Measurements from ENCODE around the gene OGFOD3.
"Not testable (repeated sequence)": the region's sequence is repeated elsewhere in the genome, so short reads cannot be mapped to it uniquely, and the experiment has no call there.

The OGFOD3 gene, protein sequence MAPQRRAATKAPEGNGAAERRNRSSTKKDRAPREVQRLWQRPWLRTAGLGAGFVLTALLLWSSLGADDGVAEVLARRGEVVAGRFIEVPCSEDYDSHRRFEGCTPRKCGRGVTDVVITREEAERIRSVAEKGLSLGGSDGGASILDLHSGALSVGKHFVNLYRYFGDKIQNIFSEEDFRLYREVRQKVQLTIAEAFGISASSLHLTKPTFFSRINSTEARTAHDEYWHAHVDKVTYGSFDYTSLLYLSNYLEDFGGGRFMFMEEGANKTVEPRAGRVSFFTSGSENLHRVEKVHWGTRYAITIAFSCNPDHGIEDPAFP

DNA sequence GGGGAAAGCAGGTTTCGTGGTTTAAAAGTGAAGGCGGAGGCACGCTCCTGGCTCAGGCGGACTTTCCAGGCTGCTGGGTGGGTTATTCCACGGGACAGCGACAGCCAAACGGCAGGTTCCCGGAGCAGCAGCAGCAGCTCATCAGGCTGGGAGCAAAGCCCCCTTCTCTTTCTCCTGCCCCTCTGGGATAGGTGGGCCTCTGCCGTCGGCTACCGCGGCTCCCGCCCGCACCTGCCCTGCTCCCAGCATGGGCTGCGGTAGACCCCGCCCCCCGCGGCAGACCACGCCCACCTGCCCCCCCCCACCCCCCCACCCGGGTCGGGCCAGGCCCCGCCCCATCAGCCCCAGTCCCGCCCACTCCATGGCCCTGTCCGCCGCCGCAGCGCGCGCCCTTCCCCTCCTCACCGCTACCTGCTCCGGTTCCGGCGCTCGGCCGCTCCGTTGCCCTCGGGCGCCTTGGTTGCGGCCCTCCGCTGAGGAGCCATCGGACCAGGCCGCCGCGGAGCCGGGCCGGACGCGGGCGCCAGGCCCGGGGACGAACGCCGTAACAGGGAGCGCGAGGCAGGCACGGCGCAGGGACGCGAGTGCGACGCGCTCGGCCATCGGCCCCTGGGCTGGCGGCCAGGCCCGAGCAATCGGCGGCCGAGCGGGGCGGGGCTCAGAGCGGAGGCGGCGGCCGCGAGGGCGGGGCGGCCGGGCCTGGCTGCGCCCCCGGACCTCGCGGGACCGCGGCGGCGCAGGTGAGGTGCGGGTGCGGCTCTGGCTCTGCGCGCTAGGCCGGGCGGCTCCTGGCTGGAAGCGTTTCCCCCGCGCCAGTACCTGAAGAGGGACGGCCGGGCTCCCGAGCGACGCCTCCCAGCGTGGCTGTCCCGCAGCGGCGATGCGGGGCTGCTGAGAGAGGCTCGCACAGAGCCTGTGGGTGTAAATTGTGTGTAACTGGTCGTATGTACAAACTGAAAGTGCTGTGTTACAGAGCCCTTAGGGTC is at the start of gene OGFOD3, which contains the start of gene HEXD:
Gene OGFOD3, minus strand, starts transcription at position 586 of the 986 bp plus-strand sequence. Its CDS starts 101 bp downstream, at position 485.
Gene HEXD, plus strand, starts transcription at position 347 of the 986 bp plus-strand sequence. CDS start 1,453 bp downstream, outside the sequence.
- DNase-seq (ENCODE audit: low spot score), result peak; percentile 82

DNA sequence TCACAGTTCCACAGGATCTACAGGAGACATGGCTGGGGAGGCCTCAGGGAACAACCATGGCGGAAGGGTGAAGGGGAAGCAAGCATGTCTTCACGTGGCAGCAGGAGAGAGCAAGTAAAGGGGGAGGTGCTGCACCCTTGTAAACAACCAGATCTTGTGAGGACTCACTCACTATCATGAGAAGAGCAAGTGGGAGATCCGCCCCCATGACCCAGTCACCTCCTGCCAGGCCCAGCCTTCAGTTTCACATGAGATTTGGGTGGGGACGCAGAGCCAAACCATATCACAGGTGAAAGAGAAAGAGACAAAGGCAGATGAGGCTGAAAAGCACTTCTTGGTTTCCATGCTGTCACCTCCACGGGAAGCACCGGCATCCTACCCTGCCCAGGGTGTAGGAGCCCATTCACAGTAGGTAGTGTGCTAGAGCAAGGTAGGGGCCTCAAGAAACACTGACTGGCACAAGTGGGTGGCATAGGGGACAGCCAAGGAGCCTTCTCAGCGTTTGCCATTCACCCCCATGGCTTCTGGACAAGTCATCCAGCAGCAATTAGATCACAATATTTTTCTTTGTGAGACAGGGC is 46.7 kb upstream of the OGFOD3 start:
- DNase-seq (ENCODE audit: low spot score), result no peak

DNA sequence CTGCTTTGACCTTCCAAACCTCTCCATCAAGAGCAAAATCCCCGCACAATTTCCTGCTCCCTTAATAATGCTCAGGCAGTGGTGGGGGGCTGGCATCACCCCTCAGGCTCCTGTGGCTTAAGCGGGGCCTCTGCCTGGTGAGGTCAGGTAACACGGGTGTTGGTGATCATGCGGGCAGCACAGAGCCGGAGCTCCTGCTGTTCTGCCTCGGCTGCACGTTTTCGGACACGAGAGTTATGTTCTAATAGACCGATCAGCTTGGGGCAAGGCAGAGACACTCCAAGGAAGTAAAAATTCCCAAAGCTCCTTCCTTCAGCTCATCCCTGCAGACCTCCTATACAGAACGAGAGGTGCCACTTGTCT is 46.2 kb upstream of the OGFOD3 start:
- no peak for DNase-seq (ENCODE audit: low spot score)

DNA sequence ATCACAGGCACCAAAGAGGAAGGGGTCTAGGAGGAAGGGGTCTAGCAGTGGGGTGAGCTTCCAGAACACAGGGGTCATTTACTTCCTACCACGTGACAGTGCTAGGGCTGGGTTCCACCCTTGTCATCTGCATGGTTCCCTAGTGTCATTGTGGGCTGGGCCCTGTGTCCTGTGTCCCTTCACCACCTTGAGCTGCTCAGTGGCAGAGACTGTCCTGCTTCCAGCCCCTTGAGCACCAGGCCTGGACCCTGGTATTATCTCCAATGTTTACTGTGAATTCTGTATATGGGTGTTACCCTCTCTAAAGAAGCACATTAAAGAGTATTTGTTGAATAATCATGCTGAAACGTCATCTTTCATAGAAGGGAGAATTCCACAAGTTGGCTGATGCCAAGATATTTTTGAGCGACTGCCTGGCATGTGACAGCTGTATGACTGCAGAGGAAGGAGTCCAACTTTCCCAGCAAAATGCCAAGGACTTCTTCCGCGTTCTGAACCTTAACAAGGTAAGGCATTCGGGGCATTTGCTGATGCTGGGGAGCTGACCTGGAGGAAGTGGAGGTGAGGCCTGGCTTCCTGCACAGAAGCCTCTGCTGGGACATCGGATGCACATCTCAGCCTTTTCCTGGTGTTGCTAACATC is 45.7 kb upstream of the OGFOD3 start:
- no peak for DNase-seq (ENCODE audit: low spot score)

DNA sequence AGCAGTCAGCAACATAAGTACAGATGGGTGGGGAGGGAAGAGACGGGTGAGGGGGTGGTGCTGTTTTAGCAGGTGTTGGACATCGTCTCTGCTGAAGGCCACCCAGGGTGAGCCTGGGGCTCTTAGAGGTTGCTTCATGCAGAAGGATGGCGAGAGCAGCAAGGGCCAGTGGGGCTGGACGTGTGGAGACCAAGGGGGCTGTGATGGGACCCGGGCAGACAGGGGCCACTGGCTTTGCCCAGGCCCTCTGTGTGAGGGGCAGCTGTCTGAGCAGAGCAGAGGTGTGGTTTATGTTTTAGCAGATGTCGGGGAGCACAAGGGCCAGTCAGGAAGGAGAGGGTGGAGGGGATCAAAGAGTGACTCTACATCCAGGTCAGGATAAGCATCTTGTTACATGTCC is 45.0 kb upstream of the OGFOD3 start:
- DNase-seq (ENCODE audit: low spot score), result no peak

DNA sequence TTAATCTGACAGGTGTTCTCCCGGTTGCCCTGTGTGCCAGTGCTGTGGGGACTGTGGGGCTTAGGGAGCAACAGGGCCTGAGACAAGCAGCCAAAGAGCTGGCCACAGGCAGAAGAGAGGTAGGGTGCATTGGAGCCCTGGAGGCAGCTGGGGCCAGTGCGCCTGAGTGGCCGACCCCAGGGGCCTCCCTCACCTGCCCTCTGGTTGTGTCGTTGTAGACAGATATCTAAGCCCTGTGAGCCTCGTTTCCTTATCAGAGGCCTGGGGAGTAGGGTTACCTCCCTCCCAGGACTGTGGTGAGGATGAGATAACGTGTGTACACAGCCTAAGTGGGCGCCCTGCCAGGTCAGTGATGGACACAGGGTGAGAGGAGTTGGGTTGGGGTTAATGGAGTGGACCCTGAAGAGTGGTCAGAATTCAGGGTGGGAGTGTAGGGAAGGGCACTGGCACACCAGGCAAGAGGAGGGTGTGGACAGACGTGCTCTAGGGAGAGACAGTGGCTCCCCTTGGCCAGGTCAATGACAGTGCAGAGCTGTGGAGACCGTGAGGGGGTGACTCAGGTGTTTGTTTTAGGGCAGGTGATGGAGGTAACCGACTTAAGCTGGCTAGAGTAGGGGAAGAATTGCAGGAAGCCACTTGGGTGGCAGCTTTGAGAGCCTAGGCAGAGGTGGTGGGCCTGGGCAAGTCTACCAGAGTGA is 43.6 kb upstream of the OGFOD3 start:
- no peak for DNase-seq (ENCODE audit: low spot score)

DNA sequence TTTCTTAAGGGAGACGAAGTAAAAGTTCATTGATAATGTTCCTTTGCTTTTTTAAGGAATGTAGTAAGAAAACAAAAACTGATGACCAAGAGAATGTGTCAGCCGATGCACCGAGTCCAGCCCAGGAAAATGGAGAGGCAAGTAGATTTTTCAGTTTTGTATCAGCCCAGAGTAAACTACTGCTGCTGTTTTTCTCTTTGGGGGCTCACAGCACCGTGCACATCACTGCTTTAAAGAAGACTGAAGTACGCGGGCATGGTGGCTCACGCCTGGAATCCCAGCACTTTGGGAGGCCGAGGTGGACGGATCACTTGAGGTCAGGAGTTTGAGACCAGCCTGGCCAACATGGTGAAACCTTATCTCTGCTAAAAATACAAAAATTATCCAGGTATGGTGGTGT is 41.5 kb upstream of the OGFOD3 start:
- not testable (repeated sequence) for DNase-seq (ENCODE audit: low spot score)

DNA sequence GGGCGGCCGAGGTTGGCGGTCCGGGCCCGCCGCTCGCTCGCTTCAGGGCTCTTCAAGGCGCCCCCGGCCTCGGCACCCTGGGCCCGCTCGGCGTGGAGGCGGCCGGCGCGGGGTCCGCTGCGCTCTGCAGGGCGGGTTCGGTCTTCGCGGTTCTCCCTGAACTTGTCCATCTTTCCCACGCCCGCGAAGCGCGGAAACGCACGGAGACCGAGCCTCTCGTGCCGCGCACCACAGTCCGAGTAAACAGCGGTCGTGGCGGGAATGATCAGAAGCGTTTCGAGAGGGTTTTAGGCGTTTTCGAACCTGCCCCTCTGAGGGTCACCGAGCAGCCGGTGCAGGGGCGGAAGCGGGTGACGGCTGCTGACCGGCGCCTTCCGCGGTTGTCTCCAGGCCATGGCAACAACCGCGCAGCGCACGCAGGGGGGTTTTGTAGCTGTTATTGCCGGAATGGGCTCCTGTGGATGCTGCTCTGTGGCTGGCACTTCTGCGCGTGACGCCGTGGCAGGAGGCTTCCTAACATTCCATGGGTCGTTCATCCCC is 40.6 kb upstream of the OGFOD3 start:
- no peak for DNase-seq (ENCODE audit: low spot score)

DNA sequence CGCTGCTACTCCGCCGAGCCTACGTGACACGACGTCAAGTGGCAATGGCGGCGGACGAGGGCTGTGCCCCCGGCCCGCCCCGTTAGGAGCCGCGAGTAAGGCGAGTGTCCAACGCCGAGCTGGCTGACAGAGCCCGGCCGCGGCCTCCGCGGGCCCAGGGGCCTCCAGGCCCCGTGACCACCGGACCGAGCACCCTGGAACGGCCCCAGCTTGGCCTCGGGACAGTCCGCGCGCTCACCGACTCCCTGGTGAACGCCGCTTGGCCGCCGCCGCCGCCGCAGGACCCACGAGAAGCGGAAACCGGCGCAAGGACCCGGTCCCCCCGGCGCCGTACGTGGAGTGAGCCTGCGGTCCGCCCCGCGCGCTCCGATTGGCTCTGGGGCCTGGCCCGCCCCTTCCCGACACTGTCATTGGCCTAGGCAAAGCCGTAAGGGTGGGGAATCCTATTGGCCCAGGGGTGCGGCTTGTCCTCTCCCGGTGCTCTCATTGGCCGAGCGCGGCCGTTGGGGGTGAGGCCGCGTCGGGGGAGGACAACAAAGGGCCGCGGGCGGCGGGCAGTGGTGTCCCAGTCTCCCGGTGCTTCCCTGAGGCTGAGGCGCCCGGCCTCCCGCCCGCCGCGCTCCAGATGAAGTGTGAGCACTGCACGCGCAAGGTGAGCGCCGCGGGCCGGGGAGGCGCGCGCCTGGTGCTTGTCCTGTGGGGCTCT is 39.9 kb upstream of the OGFOD3 start, which contains the start of gene NARF:
Gene NARF, plus strand, starts transcription at position 563 of the 706 bp plus-strand sequence. Its CDS starts 63 bp downstream, at position 626.
- DNase-seq (ENCODE audit: low spot score), result peak; percentile 98

DNA sequence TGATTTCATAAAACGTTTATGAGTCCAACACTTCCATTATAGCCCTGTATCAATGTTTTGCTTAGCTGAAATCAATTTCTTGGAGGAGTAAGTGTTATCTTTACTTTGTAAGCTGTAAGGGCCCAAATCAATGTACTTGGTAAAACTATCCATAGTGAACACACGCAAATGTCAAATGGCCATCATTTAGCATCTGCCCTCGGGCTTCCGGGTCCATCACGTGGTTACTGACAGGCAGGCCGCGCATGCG is 39.5 kb upstream of the OGFOD3 start:
- DNase-seq (ENCODE audit: low spot score), result no peak

DNA sequence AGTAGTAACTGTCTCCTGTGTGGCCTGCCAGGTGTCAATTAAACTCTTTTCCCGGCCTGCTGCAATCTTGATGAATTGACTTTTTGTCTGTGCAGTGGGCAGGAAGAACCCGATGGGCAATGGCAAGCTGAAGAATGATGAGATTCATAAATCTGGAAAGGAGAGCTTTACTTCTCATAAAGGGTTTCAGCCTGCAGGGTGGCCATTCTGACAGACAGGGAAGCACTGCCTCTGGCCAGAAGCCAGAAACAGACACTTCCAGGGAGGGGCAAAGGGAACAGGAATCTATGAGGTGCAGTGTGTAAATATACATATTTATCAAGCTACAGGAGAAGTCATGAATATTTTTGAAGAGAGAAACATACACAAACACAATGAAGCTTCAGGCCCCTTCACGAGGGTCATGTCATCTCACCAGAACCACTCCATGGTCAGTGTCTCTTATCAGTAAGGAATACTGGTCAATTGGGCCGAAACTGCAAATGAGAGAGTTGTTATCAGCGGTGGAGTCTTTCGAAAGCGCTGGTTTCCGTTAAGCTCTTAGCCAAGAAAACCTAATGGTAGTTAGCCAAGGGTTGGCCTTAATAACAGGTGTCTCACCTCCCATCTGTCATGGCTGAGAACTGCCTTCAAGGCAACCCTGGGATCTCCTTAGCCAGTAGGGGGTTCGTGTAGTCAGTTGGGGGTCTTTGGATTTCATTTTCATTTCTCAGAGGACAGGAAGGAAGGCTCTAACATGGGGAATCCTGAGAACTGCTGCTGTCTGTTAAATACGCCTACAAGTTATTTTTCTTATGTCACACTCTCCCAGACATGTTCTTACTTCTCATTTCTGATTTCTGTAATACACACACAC is 38.9 kb upstream of the OGFOD3 start:
- DNase-seq (ENCODE audit: low spot score), result no peak

DNA sequence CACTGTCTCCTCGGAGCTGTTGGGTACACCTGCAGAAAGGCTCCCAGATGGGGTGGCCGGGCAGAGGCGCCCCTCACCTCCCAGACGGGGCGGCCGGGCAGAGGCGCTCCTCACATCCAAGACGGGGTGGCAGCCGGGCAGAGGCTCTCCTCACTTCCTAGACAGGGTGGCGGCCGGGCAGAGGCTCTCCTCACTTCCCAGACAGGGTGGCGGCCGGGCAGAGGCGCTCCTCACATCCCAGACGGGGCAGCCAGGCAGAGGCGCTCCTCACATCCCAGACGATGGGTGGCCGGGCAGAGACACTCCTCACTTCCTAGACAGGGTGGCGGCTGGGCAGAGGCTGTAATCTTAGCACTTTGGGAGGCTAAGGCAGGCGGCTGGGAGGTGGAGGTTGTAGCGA is 35.3 kb upstream of the OGFOD3 start:
- DNase-seq (ENCODE audit: low spot score), result not testable (repeated sequence)

DNA sequence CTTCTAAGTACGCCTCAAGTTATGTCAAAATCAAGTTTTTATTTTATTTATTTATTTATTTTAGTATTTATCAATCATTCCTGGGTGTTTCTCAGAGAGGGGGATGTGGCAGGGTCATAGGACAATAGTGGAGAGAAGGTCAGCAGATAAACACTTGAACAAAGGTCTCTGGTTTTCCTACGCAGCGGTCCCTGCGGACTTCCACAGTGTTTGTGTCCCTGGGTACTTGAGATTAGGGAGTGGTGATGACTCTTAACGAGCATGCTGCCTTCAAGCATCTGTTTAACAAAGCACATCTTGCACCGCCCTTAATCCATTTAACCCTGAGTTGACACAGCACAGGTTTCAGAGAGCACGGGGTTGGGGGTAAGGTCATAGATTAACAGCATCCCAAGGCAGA is 34.8 kb upstream of the OGFOD3 start:
- DNase-seq (ENCODE audit: low spot score), result not testable (repeated sequence)

DNA sequence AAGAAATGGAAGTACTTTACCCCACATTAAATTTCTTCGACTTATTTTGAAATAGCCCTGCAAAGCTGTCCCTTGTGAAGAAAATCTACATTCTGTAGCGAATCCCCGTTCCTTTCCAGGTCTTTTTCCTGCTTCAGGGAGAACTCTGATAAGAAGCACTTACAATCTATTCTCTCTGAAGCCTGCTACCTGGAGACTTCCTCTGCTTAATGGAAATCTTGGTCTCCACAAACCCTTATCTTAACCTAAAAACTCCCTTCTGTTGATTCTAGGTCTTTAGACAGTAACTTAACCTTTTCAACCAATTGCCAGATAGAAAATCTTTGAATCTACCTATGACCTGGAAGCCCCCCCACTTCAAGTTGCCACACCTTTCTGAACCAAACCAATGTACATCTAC is 33.8 kb upstream of the OGFOD3 start:
- DNase-seq (ENCODE audit: low spot score), result no peak

DNA sequence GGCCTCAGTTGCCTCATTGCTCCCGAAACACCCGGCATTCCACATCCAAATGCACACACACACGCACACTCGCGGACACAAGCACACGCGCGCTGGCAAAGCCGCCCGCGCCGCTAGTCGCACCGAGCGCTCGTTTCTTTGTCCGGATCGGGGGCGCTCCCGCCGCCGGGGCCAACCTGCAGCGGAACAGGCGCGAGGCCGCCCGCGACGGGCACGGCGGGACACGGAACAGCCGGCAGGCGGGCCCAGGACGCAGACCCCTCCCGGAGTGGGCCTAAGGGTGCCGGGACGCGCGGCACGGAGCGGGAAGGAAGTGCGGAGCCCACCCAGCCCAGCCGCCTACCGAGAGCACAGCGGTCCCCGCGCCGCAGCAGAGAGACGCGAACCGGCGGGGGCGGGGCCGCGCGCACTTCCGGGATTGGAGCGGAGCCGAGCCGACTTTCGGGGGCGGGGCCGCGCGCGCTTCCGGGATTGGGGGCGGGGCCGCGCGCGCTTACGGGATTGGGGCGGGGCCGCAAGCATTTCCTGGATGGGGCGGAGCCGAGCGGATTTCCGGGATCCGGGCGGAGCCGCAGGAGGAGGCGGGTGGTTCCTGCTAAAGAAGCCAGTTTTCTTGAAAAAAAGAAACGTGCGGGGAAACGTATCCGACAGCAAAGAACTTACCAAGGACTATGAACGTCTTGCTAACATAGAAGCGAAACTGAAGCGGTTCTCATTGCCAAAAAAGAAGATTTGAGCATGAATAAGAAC is 32.1 kb upstream of the OGFOD3 start, which contains the start of gene CYBC1:
Gene CYBC1, minus strand, starts transcription at position 396 of the 750 bp plus-strand sequence. CDS start 1,498 bp downstream, outside the sequence.
- DNase-seq (ENCODE audit: low spot score), result peak; percentile 96

DNA sequence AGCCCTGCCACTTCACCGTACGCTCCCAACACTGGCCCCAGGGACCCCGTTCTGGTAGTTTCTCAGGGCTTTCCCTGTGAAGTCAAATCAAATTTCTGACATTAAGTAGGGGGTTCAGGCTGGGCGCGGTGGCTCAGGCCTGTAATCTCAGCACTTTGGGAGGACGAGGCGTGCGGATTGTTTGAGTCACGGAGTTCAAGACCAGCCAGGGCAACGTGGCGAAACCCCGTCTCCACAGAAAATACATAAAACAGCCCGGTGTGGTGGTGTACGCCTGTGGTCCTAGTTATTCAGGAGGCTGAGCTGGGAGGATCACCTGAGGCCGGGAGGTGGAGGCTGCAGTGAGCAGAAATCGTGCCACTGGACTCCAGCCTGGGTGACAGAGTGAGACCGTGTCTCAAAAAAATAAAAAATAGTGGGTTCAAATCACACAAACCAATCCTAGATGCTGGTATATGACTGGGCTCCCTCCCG is 31.5 kb upstream of the OGFOD3 start:
- no peak for DNase-seq (ENCODE audit: low spot score)

DNA sequence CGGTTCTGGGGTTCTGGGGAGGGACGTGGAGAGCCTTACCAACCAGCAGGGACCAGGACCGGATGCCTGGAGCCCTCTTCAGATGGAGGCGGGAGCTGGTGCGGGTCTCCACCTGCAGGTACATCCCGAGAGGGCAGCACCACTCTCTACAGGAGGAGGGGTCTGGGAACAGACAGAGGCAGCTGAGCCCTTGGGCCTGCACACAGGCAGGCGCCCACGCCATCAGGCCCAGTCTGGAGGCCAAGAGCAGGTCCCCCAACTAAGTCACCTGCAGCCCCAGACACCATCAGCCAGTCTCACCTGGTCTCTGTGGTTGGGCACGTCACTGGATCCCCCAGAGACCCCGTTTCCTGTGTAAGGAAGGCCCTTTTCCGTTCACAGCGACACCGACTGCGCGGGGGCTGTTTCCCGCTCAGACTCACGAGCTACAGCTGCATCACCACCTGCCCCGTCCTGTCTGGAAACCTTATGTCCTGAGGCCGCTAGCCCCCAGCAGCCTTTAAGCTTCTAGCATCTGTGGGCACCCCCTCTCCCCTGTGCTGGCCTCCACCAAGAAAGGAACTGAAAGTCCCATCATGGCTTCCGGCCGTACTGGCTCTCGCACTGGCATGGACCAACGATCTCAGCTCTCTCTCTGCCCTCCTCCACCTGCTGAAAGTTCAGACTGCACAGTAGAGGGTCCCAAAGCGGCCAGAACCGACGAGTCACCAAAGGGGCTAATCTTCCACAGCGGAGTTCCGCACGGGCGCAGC is 30.9 kb upstream of the OGFOD3 start:
- DNase-seq (ENCODE audit: low spot score), result peak; percentile 74

DNA sequence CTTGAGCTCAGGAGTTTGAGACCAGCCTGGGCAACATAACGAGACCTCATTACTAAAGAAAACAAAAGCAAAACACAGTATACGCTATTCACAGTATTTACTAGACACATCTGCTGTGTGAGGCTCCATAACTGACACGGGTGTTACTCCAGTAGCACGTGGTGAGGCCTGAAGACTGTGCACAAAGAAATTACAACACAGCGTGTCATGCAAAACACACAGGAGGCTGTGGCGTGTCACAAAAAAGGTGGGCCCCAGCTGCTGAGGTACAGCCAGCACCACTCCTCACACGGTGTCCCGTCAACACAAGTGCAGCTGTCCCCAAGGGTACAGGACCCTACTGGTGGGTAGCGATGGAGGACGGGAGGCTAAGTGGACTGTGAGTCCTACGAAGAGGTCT is 29.5 kb upstream of the OGFOD3 start:
- DNase-seq (ENCODE audit: low spot score), result no peak
